ENCODE measurements around the gene SYP. TPM values are rescaled to one million over a fixed set of nuclear protein-coding genes. Genes with fewer than 3 reads are reported as not detected.

The SYP gene
- total RNA-seq, 2 experiments from 2014 or later, result 0.17 to 0.69 TPM

GRCh38 chrX:49247916-49248811 lies 48.2 kb upstream of the SYP start:
- no peak for ATAC-seq (ENCODE audit: poor library complexity)
- CTCF ChIA-PET, result no interaction called here
- no peak overlapping the region for H3K4me3 ChIP-seq (ENCODE audit: low read length)
- Mint-ChIP-seq H3K9me3 (no peaks in the 10 kb centered on the region), H3K4me3 (no peak overlapping the region), H3K36me3 (ENCODE audit: low read depth) (peaks cover 62% of the 10 kb centered on the region), H3K27ac (no peak overlapping the region), H3K27me3 (no peaks in the 10 kb centered on the region), H3K4me1 (ENCODE audit: low read depth) (peaks cover 8% of the 10 kb centered on the region)
- no peaks in the 10 kb centered on the region for H3K4me1 ChIP-seq (ENCODE audit: insufficient read depth, low read length)
- TF ChIP-seq, protein P1, sequence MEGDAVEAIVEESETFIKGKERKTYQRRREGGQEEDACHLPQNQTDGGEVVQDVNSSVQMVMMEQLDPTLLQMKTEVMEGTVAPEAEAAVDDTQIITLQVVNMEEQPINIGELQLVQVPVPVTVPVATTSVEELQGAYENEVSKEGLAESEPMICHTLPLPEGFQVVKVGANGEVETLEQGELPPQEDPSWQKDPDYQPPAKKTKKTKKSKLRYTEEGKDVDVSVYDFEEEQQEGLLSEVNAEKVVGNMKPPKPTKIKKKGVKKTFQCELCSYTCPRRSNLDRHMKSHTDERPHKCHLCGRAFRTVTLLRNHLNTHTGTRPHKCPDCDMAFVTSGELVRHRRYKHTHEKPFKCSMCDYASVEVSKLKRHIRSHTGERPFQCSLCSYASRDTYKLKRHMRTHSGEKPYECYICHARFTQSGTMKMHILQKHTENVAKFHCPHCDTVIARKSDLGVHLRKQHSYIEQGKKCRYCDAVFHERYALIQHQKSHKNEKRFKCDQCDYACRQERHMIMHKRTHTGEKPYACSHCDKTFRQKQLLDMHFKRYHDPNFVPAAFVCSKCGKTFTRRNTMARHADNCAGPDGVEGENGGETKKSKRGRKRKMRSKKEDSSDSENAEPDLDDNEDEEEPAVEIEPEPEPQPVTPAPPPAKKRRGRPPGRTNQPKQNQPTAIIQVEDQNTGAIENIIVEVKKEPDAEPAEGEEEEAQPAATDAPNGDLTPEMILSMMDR (IDR thresholded peaks at IDR 0.05), result no peak
- POLR2A ChIA-PET, result interaction anchor here (1.2 kb wide), 1 partner anchor 11 kb away, joined by 4 read pairs; no protein-coding TSS in a partner anchor
- no peak for DNase-seq
- intact Hi-C loops (cut with DNase I, micrococcal nuclease), result no loop called here
- H3K27ac ChIP-seq (ENCODE audit: low read depth in 1 of 2, low read length in 2 of 2), result no peak overlapping the region
- no peaks in the 10 kb centered on the region for H3K9me3 ChIP-seq (ENCODE audit: control insufficient read depth in 1 of 2, insufficient read depth in 1 of 2, low read length in 2 of 2)
- peaks cover 22% of the 10 kb centered on the region for H3K36me3 ChIP-seq (ENCODE audit: insufficient read depth, low read length)
- no peaks in the 10 kb centered on the region for H3K27me3 ChIP-seq (ENCODE audit: control insufficient read depth in 1 of 2, insufficient read depth in 2 of 2, low read length in 2 of 2)

GRCh38 chrX:49247346-49247745 lies 47.4 kb upstream of the SYP start:
- peaks cover 67% of the 10 kb centered on the region for H3K36me3 Mint-ChIP-seq (ENCODE audit: low read depth)
- no peaks in the 10 kb centered on the region for H3K9me3 Mint-ChIP-seq
- no peak overlapping the region for H3K4me3 Mint-ChIP-seq
- peaks cover 5% of the 10 kb centered on the region for H3K4me1 Mint-ChIP-seq (ENCODE audit: low read depth)
- no peak overlapping the region for H3K27ac Mint-ChIP-seq
- Histone ChIP-seq H3K36me3 (ENCODE audit: insufficient read depth, low read length) (peaks cover 30% of the 10 kb centered on the region), H3K27me3 (ENCODE audit: control insufficient read depth in 1 of 2, insufficient read depth in 2 of 2, low read length in 2 of 2) (no peaks in the 10 kb centered on the region), H3K4me1 (ENCODE audit: insufficient read depth, low read length) (no peaks in the 10 kb centered on the region), H3K4me3 (ENCODE audit: low read length) (no peak overlapping the region), H3K27ac (ENCODE audit: low read depth in 1 of 2, low read length in 2 of 2) (no peak overlapping the region), H3K9me3 (ENCODE audit: control insufficient read depth in 1 of 2, insufficient read depth in 1 of 2, low read length in 2 of 2) (no peaks in the 10 kb centered on the region)
- H3K27me3 Mint-ChIP-seq, result no peaks in the 10 kb centered on the region
- ATAC-seq (ENCODE audit: poor library complexity) (no peak), DNase-seq (no peak)
- TF ChIP-seq, protein P1 (IDR thresholded peaks at IDR 0.05), result no peak
- POLR2A ChIA-PET, result no interaction called here
- CTCF ChIA-PET, result no interaction called here
- intact Hi-C loops (cut with DNase I, micrococcal nuclease), result no loop called here

DNA sequence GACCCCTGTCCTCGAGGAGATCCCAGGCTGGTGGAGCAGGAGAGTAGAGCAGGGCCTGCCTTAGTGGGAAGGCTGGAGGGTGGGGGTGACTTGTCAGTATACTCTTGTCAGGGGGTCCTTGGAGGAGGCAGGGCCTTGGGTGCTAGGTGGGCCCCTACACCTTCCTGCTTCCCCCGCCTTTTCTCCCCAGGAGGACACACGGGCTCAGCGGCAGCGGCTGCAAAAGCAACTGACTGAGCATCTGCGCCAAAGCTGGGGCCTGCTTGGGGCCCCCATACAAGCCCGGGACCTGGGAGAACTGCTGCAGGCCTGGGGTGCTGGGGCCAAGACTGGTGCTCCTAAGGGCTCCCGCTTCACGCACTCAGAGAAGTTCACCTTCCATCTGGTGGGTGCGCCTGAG lies 46.5 kb upstream of the SYP start:
- no peak for ATAC-seq (ENCODE audit: poor library complexity)
- TF ChIP-seq, protein P1 (IDR thresholded peaks at IDR 0.05), result no peak
- H3K27me3 Mint-ChIP-seq, result no peaks in the 10 kb centered on the region
- H3K4me3 Mint-ChIP-seq, result no peak overlapping the region
- no peaks in the 10 kb centered on the region for H3K27me3 ChIP-seq (ENCODE audit: control insufficient read depth in 1 of 2, insufficient read depth in 2 of 2, low read length in 2 of 2)
- H3K4me1 ChIP-seq (ENCODE audit: insufficient read depth, low read length), result no peaks in the 10 kb centered on the region
- no peaks in the 10 kb centered on the region for H3K9me3 ChIP-seq (ENCODE audit: control insufficient read depth in 1 of 2, insufficient read depth in 1 of 2, low read length in 2 of 2)
- DNase-seq, result no peak
- POLR2A ChIA-PET, result no interaction called here
- CTCF ChIA-PET, result no interaction called here
- peaks cover 64% of the 10 kb centered on the region for H3K36me3 Mint-ChIP-seq (ENCODE audit: low read depth)
- no peaks in the 10 kb centered on the region for H3K9me3 Mint-ChIP-seq
- peaks cover 4% of the 10 kb centered on the region for H3K4me1 Mint-ChIP-seq (ENCODE audit: low read depth)
- H3K36me3 ChIP-seq (ENCODE audit: insufficient read depth, low read length), result peaks cover 34% of the 10 kb centered on the region
- H3K4me3 ChIP-seq (ENCODE audit: low read length), result no peak overlapping the region
- intact Hi-C loops (cut with DNase I, micrococcal nuclease), result no loop called here
- H3K27ac ChIP-seq (ENCODE audit: low read depth in 1 of 2, low read length in 2 of 2), result no peak overlapping the region
- H3K27ac Mint-ChIP-seq, result no peak overlapping the region

Measured in CD4-positive, alpha-beta T cell (primary cell).